NOMO-1 (cell line): ENCODE data around the gene UTP3.
"Not testable (repeated sequence)": the region's sequence is repeated elsewhere in the genome, so short reads cannot be mapped to it uniquely, and the experiment has no call there.

Experiments
- DNase-seq, 2 experiments: peaks; one replicate each; lab custom pipeline; 2025; ENCODE audit not compliant: unreplicated experiment in 2 of 2; lab: John Stamatoyannopoulos, UW

UTP3 gene, protein sequence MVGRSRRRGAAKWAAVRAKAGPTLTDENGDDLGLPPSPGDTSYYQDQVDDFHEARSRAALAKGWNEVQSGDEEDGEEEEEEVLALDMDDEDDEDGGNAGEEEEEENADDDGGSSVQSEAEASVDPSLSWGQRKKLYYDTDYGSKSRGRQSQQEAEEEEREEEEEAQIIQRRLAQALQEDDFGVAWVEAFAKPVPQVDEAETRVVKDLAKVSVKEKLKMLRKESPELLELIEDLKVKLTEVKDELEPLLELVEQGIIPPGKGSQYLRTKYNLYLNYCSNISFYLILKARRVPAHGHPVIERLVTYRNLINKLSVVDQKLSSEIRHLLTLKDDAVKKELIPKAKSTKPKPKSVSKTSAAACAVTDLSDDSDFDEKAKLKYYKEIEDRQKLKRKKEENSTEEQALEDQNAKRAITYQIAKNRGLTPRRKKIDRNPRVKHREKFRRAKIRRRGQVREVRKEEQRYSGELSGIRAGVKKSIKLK

DNA sequence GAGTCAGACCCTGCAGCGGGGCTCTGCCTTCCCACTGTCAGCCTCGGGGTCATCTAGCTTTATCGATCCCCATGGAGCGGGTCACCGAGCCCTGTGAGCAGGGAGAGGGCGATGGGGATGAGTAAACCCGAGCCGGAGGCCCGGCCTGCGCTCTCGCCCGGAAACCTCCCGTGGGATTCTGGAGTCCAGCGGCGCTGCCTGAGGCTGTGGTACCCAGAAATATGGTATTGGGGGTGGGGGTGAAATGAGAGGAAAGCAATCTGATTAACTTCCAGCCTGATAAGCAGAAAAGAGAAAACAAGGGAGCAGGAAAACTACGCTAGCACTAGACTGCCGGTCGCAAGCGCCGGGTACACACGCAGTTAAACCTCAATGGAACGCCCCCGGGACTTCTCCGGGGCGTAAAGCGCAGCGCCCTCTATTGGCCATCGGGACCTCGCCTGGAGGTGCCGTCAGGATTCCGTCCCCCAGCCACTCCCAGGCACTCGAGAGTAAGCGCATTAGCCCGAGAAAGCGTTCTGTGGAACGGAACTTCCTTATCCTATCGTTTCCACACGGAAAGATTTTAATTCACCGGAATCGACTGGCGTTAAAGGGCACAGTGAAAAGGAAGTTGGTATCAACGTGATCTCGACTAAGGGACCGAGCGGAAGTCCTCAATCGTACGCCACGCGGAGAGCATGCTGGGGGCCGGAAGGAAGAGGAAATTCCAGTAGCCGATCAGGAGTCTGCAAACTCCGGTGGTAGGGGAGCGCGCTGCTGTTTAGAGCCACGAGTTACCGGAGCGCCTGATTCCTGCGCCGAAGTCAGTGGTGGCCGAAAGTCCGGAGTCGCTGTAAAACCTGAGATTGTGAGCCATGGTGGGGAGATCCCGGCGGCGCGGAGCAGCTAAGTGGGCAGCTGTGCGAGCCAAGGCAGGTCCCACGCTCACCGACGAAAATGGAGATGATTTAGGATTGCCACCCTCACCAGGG is at the start of gene UTP3:
Gene UTP3, plus strand, starts transcription at position 712 of the 974 bp plus-strand sequence. Its CDS starts 146 bp downstream, at position 858.
- DNase-seq = peak; percentile 92 to 96

DNA sequence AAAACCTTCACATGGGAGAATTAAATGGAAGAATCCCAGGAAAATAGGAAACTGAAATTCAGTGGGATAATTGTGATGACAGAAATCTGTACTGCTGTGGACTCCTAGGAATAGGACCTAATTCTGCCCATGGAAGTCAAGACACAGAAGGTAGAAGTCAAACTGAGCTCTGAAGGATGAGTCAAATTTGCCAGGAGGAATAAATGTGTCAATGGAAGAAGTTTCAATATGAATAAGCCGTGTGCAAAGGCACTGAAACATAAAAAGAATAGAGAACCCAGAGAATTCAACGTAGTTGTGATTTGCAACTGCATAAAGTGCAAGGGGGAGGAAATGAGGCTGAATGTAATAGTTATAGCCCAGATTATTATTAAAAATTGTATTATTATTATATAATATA is 48.1 kb upstream of the UTP3 start:
- no peak for DNase-seq

DNA sequence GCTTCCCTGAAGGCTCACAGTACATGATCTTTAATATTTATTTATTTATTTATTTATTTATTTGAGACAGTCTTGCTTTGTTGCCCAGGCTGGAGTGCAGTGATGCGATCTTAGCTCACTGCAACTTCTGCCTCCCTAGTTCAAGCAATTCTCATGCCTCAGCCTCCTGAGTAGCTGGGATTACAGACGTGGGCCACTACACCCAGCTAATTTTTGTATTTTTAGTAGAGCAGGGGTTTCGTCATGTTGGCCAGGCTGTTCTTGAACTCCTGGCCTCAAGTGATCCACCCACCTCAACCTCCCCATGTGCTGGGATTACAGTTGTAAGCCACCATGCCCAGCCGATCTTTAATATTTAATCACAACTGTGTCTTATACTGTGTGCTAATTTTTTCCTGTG is 37.6 kb upstream of the UTP3 start:
- DNase-seq = not testable (repeated sequence)

DNA sequence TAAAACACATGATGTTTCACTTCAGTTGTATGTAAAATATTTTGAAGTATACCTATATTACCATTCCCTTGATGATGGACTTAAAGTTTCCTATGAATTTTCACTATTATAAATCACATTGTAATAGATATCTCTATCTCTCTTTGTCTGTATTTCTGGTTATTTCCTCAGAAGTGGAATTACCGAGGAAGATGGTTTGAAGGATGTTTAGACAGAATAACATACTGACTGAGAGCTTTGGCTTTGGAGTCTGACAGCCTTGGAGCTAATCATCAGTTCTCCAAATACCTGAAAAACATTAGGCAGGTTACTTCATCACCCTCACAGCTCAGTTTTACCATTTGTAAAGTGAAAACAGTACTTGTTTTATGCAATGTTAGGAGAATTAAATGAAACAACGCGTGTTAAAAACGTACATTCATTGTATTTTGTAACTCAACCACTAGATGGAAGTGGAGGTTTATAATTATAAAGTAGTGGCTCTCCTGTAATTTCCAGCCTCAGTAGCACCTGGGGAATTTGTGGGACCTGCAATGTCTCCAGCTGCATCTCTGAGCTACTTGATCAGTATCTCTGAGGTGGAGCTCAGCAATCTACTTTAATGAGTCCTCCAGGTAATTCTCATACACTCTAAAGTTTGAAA is 36.3 kb upstream of the UTP3 start:
- DNase-seq = peak in 1 of 2 experiments; percentile 20

DNA sequence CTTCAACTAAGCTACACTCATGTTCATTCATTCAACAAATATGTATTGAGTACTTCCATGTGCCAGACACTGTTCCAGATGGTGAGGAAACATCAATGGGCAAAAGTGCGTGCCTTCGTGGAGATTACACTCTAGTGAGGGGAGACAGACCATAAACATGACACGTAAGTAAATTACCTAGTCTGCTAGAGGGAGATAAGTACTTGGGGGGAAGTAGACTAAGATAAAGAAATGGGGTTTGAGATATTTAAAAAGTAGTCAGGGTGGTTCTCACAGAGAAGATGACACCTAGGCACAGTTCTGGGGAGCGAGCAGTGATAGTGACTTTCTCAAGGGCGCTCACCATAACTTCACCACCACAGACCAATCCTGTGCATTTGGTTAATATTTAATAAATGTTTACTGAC is 33.7 kb upstream of the UTP3 start:
- DNase-seq = no peak

DNA sequence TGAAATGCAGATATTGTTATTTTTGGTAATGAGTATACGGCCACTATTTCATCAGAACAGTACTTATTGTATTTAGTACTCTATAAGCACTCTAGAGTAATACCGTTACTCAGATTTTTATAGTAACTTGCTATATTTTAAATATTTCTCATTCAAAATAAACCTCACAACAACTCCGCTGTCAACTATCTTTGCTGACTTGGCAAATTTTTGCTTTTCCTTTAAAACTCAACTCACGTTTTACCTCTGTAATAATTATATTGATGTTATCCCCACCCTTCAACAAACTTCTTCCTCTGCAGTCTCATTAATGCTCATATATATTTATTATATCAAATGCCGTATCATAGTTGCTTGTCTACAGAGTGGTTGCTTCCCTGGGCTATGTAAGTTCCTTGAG is 31.0 kb upstream of the UTP3 start:
- DNase-seq = no peak

DNA sequence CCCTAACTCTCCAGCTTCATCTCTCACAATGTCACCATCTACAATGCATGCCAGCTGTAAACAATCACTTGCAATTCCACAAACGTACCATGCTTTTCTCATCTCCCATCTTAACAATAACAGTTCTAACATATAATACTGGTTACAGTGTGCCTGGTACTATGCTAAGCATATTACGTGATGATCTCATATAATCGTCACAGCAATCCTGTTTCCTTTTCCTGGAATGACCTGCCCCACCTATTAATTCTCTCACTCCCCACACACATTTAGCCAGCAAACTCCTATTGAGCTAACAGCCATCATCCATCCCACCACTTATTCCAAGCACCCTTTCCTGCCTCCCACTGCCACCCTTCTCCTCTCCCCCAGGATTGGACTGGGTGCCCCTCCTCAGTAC is 29.9 kb upstream of the UTP3 start:
- no peak for DNase-seq

DNA sequence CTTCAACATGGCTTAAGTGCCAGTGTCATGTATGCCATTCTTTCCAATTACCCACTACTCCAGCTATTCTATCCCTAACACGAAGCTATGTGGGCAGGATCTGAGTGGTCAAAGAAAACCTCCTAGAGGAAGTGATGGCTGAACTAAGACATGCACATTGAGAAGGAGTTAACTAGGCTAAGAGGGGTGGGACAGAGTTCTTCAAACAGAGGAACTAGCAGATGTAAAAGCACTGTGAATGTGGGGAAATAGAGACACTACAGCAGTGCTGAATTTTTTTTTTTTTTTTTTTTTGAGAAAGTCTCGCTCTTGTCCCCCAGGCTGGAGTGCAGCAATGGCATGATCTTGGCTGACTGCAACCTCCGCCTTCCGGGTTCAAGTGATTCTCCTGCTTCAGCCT is 28.2 kb upstream of the UTP3 start:
- peak in 1 of 2 experiments; percentile 10 for DNase-seq

DNA sequence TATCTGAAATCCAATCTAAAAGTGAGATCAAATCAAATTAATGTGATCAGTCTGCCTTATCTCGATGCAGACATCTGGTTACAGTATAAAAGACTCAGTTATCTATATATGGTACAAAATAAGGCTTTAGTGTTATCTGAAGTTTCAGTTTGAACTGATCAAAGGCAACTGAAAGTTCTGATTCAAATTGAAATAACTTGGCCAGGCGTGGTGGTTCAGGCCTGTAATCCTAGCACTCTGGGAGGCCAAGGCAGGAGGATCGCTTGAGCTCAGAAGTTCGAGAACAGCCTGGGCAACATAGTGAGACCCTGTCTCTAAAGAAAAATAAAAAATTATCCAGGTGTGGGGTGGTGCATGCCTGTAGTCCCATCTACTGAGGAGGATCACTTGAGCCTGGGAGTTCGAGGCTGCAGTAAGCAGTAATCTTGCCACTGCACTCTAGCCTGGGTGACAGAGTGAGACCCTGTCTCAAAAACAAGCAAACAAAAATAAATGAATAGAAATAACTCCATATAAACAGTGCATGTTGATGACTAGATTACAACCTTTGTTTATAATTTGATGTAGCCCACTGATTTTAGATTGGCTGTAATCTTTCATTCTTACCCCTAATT is 26.9 kb upstream of the UTP3 start:
- not testable (repeated sequence) for DNase-seq

DNA sequence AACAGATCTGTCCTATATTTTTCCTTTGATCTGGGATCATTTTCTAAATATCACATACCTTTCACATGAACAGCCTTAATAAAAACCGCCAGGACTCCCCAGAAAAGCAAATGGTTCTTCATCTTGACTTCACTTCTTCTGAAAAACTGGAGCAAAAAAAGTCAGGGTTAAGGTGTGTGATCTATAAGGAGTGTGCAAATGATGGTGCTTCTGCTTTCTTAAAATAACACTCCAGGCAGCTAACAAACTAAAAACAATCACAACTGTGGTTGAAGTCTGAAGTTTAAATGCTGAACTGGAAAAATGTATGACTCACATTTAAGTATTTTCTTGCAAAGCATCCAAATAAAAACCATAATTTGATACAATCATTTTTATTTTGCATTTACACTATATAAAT is 22.0 kb upstream of the UTP3 start, which contains the start of gene JCHAIN:
Gene JCHAIN, minus strand, starts transcription at position 140 of the 400 bp plus-strand sequence. Its CDS starts 18 bp downstream, at position 122.
- DNase-seq = peak in 1 of 2 experiments; percentile 40

DNA sequence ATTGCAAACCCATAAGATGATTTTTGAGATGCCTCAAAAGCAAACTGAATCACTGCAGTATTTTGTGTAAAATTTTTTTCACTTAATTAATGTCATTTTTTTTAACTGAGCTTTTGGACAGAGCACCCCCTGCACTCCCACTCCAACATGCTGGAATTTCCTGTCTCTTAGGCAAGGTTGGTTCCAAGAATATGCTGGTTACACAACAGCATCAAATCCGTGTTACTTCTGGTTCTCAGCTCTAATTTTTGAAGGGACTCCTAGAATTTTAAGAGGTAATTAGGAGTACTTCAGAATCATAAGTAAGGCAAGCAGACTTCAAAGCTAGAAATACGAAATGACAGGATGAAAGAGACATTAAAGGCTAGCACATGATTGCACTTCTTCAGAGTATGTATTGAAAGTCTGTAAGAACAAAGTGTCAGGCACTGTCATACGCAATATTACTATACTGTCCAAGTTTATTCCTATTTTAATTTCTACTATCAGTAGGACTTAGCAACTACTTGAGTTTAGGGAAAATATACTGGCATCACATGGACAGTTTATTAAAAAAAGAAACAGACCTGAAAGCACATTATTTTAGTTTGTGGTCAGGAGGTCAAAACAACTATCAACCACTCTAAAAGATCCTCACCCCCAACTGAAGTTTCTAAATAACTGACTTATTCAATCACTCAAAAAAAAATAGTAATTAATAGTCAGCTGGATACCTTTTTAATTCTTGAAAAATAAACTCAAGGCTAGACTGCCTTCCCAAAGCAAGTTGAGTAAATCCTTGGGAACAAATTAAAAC is 20.4 kb upstream of the UTP3 start:
- DNase-seq = no peak

DNA sequence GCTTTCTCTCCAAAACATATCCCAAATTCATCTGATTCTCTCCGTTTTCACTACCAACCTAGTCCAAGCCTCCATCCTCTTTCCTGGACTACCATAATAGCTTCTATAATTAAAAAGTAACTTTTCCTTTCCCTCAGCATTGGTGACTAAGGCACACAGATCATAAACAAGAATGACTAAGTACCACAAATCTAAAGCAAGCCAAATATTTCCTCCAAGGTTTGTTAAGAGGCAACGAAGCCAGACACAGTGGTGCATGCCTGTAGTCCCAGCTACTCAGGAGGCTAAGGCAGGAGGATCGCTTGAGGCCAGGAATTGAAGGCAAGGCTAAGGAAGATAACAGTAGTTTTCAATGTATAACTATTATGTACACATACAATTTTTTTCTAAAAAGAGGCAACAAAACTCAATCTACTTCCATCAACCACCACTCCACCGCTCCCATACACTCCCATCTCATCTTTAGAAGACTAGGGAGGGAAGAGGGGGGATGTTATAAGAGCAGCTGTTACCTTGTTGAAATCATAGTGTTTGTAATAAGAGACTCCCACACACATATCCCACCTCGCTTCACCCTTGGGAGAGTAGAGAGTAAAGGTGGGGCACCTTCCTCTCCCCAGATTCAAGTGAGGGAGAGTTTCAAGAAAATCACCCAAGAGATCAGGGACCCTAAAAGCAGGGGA is 17.9 kb upstream of the UTP3 start:
- no peak for DNase-seq

DNA sequence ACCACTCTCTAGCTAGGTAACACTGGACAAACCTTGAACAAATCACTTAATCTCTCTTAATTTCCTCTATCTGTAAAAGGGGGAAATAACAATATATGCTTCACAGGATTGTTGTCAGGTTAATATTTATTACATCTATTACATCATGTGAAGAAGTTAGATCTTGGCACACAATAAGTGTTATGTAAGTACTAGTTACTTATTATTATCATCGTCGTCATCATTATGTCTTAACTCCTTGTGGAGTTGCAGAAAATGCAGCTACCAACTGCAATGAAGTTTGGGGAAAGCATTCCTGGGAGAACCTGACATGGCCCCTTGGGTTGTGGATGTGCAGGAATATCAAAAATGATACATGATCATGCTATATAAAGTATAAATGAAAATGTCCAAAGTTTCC is 17.2 kb upstream of the UTP3 start:
- DNase-seq = peak in 1 of 2 experiments; percentile 46

DNA sequence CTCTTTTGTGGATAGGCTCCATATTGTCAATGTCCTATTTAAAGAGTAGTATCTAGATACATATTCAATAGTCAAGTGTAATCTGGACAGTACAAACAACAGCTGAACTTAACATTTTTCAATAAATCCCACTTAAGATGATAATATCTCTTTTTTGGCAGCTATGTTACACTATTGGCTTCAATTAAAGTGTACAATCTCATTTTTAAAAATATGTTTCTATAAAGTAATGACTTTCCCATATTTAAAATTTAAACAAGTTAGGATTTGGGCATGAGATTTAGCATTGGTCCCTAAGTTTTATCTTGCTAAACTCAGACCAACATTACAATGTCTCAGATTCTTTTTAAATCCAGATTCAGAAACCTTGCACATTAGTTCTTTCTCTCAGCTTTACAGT is 14.1 kb upstream of the UTP3 start:
- DNase-seq = no peak

DNA sequence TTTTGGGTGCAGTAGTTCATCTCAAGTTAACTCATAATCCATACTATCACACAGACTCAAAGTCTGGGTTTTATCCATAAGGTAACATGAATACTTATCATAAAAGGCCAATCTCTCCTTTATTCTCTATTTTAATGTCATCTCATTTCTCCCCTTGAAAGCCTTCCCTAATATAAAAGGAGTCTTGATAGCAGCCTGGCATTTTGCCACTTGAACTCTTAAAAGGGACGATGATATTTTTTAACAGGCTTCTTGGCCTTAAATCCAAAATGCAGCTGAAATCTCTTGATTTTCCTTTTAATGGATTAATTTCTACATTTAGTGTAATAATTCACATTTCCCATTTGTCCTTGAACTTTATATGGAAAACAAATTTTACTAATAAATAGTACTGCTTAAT is 13.6 kb upstream of the UTP3 start:
- DNase-seq = no peak

DNA sequence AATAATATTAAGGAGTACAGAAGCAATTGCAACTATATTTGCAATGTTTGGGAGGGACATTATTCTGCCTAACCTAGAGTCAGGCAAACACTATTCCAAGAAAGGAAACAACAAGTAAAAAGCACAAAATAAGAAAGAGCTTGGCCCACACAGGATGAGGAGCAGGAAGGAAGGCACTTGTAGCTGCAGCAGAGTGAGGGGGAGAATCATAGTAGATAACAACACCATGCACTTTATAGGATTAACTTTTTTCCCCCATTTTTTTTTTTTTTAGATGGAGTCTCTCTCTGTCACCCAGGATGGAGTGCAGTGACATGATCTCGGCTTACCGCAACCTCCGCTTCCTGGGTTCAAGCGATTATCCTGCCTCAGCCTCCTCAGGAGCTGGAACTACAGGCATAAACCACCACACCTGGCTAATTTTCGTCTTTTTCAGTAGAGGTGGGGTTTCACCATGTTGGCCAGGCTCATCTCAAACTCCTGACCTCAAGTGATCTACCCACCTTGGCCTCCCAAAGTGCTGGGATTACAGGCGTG is 11.7 kb upstream of the UTP3 start:
- DNase-seq = no peak

DNA sequence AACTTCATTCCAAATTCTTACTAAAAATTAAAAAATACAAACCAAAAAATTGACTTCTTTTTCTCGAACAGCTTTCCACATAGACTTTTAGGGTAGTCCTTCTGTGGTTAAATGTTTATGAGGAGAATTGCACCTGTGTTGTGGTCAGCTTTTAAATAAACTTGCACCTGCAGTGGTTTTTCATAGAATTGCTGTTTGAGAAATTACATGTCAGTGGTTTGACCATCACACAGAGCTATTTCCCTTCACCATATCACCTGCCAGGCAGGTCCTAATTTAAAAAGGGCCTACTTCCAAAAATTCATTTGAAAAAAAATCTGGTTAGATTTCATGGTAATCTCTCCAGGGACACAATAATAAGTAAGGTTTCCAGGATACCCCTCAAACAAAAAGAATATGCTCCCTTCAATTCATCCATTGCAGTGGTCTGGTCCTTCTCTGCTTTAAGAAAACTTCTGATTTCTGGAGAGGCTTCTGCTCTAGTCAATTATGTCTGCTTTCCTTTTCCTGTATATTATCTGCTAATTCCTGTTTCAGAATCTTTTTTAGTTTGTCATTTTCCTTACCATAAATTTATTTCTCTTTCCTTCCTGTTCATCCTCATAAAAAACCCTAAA is 9.8 kb upstream of the UTP3 start:
- DNase-seq = no peak

DNA sequence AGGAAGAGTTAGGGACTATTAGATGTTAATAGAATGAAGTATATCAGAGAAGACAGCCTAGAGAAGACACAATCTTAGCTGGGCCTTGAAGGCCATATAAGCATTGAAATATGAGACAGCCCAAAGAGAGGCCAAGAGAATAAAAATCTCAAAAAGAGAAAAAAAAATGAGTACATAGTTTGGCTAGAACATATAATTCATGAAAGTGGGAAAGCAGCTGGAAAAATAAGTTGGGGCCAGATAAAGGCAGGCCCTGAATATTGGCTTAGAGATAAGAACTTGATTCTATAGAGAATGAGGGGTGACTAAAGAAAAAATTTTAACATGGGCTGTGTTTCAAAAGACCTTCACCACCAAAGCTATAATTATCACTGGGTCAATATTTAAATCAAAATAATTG is 7.4 kb upstream of the UTP3 start:
- DNase-seq = no peak
